Transverse colon (tissue), 4 donors: ENCODE data around the gene NKD2. TPM values are rescaled to one million over a fixed set of nuclear protein-coding genes. Genes with fewer than 3 reads are reported as not detected.

Experiments used
- DNase-seq: peaks from one replicate; pipeline ENCODE4 v3.0.0-alpha.2; 2019
- H3K27ac ChIP-seq, 4 donors: fragments of 200-600 bp; sonication (generic); 2 replicates each; pipeline ENCODE4 v1.5.1; 2016 to 2018; ENCODE audit warnings: inconsistent platforms in 4 of 4
- H3K27me3 ChIP-seq: fragments of 200-600 bp; sonication (generic); 2 replicates; pipeline ENCODE4 v1.5.1; 2017; ENCODE audit warnings: inconsistent platforms
- H3K36me3 ChIP-seq, 4 donors: fragments of 200-600 bp; sonication (generic); 2 replicates each; pipeline ENCODE4 v1.5.1; 2017 to 2019; ENCODE audit warnings: inconsistent platforms in 4 of 4
- H3K4me1 ChIP-seq, 4 donors: fragments of 200-600 bp; sonication (generic); 2 replicates each; pipeline ENCODE4 v1.5.1; 2017 to 2020; ENCODE audit warnings: inconsistent platforms in 4 of 4
- H3K4me3 ChIP-seq, 4 donors: fragments of 200-600 bp; sonication (generic); 1 replicate in 1 of 4; 2 replicates in 3 of 4; pipeline versions ENCODE4 v1.5.1 to v1.6.1; 2017 to 2019; ENCODE audit warnings: inconsistent platforms in 4 of 4
- H3K9me3 ChIP-seq, 2 donors: fragments of 200-600 bp; sonication (generic); 2 replicates each; pipeline ENCODE4 v1.5.1; 2017 to 2019; ENCODE audit warnings: inconsistent platforms in 2 of 2
- CTCF ChIP-seq, 5 experiments: fragments of 200-600 bp in 3 of 5; fragments of 450-650 bp in 2 of 5; sonication (generic) in 3 of 5; IDR thresholded peaks; 1 replicate in 2 of 5; 2 replicates in 3 of 5; pipeline ENCODE4 v1.5.1; 2016 to 2017; ENCODE audit warnings: antibody characterized with exemption in 5 of 5, inconsistent platforms in 3 of 5, mild to moderate bottlenecking in 2 of 5, moderate library complexity in 1 of 5
- EP300 ChIP-seq: sonication (generic); formaldehyde crosslinking; IDR thresholded peaks from one replicate; pipeline ENCODE4 v1.6.1; 2017; ENCODE audit warnings: antibody characterized with exemption, low read depth
- POLR2A ChIP-seq: fragments of 450-650 bp; IDR thresholded peaks from one replicate; pipeline ENCODE4 v1.6.1; 2016; ENCODE audit warnings: antibody characterized with exemption, mild to moderate bottlenecking, moderate library complexity
- POLR2AphosphoS5 ChIP-seq, 3 donors: sonication (generic); formaldehyde crosslinking; IDR thresholded peaks; one replicate each; pipeline ENCODE4 v1.6.1; 2016; ENCODE audit warnings: antibody characterized with exemption in 3 of 3
- WGBS, 2 donors: methylation state at CpG; one replicate each; pipeline ENCODE4 v1.1.5; 2018; ENCODE audit warnings: low coverage in 1 of 2; 5-methylcytosine and 5-hydroxymethylcytosine counted together
- in situ Hi-C, 4 donors: fragments of 200-750 bp; cut with MboI; loops; one replicate each; pipeline versions ENCODE4 v1.15.0 to v1.15.1; 2017; ENCODE audit warnings: low sequenced_read_pairs in 3 of 4, low pct_ligation_motif_present in 1 of 4, low pct_unique_long_range_greater_than_20kb in 1 of 4
- intact Hi-C: fragments of 100-400 bp; cut with DNase I; formaldehyde crosslinking; loops from one replicate; pipeline ENCODE4 v1.15.1; 2023; ENCODE audit warnings: low total_unique reads
- total RNA-seq, 4 donors: library from RNA; depleted of rRNA; stranded (reverse); fragments of >200 nt; gene quantifications; one replicate each; pipeline ENCODE4 v1.1.0, GENCODE V29; 2016

Gene NKD2
- total RNA-seq: under 1 TPM in 2 of 4 donors, not detected in 2; 0.41 to 0.80 TPM

DNA sequence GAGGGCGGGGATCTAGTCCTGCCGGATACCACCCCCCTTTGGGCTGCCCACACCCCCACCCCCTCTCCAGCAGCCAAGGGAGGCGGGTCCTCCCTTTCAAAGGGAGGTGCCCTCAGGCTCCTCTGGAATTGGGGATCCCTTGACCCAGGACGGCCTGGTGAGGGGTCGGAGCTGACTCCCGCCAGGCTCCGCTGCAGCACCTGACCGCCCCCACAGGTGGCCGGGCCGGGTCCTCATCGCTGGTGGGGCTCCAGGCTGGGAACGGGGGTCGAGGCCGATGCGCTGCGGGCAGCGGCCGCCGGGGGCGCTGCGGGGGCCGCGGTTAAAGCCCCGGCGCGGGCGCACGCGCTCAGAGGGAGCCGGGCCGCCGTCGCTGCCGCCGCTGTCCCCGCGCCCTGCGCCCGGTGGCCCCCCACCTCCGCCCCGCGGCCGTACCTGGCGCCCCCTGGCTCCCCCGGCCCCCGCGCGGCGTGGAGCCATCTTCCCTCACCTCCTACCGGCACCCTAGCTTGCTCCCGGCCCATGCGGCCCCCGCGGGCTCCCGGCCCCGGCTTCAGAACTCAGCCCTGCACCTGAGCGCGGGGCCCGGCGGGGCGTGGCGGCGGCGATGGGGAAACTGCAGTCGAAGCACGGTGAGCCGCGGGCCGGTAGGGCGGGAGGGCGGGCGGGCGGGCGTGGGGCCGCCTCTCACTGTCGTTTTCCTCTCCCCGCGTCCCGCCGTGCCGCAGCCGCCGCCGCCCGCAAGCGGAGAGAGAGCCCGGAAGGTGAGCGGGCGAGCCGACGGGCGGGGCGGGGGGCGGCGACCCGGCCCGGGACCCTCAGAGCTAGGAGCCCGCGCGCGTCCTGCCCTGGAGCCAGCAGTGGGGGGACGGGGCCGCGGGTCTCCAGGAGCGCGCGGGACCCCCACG, at the start of gene NKD2:
Gene NKD2 (plus strand): TSS at position 352 of the 908 bp plus-strand sequence. CDS start 256 bp downstream, at position 608.
- 1% methylated on average over 45 of the region's 108 CpGs; no CpG with 5 or more reads in 1 of the 2 donors for WGBS, 2 donors
- peak; percentile 10 for DNase-seq
- Histone ChIP-seq H3K9me3 (no peaks in the 10 kb centered on the region), H3K36me3 (no peaks in the 10 kb centered on the region), H3K4me3 (peak within 1 kb of the TSS; percentile 38 to 58 (median 44)), H3K4me1 (peaks cover 4 to 33% (median 28%) of the 10 kb centered on the region in 4 donors), H3K27ac (no peak within 1 kb of the TSS), H3K27me3 (peaks cover 72% of the 10 kb centered on the region)
- in situ Hi-C loops (loop anchor here in 1 of 4 donors (25.0 kb wide), 1 partner anchor 129 kb away; no protein-coding TSS in a partner anchor), intact Hi-C loops (no loop called here)
- no peak for TF ChIP-seq POLR2A
- no peak for TF ChIP-seq POLR2AphosphoS5 (IDR thresholded peaks at IDR 0.05)
- peak; percentile 33 to 64 (median 55) for TF ChIP-seq CTCF (IDR thresholded peaks at IDR 0.05)

- intact Hi-C loops: no loop called here
- DNase-seq: no peak
- H3K27ac ChIP-seq: no peak overlapping the region
- no peaks in the 10 kb centered on the region for H3K9me3 ChIP-seq
- in situ Hi-C loops: no loop called here
- peaks cover 2 to 25% (median 14%) of the 10 kb centered on the region in 4 donors for H3K4me1 ChIP-seq
- H3K27me3 ChIP-seq: no peaks in the 10 kb centered on the region
- H3K36me3 ChIP-seq: no peaks in the 10 kb centered on the region
- no peak for TF ChIP-seq POLR2A
- no peak for TF ChIP-seq POLR2AphosphoS5 (IDR thresholded peaks at IDR 0.05)
- no peak for TF ChIP-seq EP300
- TF ChIP-seq CTCF (IDR thresholded peaks at IDR 0.05): no peak
- H3K4me3 ChIP-seq: no peak overlapping the region
- WGBS, 2 donors: 80% methylated on average over 35 of the region's 47 CpGs; no CpG with 5 or more reads in 1 of the 2 donors
Observed at GRCh38 chr5:959581-960531, 48.7 kb upstream of the NKD2 start.

- H3K9me3 ChIP-seq: no peaks in the 10 kb centered on the region
- no peak for DNase-seq
- H3K4me3 ChIP-seq: no peak overlapping the region
- H3K27me3 ChIP-seq: no peaks in the 10 kb centered on the region
- in situ Hi-C loops (no loop called here), intact Hi-C loops (no loop called here)
- H3K4me1 ChIP-seq: peaks cover 2 to 25% (median 14%) of the 10 kb centered on the region in 4 donors
- TF ChIP-seq CTCF (IDR thresholded peaks at IDR 0.05) (no peak), EP300 (no peak), POLR2A (no peak), POLR2AphosphoS5 (IDR thresholded peaks at IDR 0.05) (no peak)
- no peaks in the 10 kb centered on the region for H3K36me3 ChIP-seq
- H3K27ac ChIP-seq: no peak overlapping the region
- WGBS, 2 donors: 40 to 76% methylated on average over 1 to 7 of the region's 7 CpGs
Observed at GRCh38 chr5:960551-960950, 48.1 kb upstream of the NKD2 start.
